ENCODE data around the gene WNK2. TPM values are rescaled to one million over a fixed set of nuclear protein-coding genes. Genes with fewer than 3 reads are reported as not detected.
A peak's percentile ranks its signal among the peaks of the same experiment; 100 is the strongest.

WNK2 gene
- total RNA-seq, 4 donors from 2014 or later: 155 to 577 (median 259) TPM

DNA sequence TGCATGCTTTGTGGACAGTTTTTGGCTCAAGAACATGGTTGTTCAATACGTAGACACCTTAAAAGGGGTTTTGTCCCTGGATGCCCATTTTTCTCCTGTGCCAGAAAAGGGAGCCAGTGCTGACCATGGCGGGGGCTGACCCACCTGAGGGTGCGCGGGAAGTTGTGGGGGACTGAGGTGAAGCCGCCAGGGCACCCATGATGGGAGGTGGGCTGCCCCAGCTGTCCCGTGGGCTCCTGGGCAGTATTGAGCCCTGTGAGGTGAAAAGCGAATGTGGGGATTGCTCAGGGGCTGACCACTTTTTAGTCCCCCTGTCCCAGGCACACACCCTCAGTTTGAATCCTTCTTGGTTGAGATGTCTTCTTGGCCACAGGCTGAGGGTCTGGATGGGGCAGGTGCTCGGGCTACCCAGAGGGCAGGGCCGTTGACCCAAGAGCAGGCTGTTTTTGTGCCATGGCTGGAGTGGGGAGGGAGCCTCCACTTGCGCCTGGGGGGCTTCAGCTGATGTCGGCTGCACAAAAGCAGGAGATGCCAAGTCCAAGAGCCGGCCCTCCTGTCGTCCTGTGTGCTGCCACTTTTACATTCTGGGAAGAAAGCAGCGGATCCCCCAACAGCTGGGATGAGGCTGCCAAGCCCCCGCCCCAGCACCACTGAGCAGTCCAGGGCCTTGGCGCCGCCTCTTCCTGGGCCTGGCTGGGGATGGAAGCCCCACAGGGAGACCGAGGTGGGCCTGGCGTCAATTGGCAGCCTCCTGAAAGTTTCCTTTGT, 120.1 kb downstream of the WNK2 start:
- Histone ChIP-seq H3K4me1 (peaks cover 0 to 35% (median 2%) of the 10 kb centered on the region in 4 donors), H3K27ac (no peak overlapping the region), H3K27me3 (no peaks in the 10 kb centered on the region), H3K9me3 (no peaks in the 10 kb centered on the region), H3K36me3 (peaks cover 0 to 14% (median 0%) of the 10 kb centered on the region in 3 donors), H3K4me3 (no peak overlapping the region)
- DNase-seq: peak in 2 of 3 donors; percentile 7 to 23
- TF ChIP-seq, protein P1, sequence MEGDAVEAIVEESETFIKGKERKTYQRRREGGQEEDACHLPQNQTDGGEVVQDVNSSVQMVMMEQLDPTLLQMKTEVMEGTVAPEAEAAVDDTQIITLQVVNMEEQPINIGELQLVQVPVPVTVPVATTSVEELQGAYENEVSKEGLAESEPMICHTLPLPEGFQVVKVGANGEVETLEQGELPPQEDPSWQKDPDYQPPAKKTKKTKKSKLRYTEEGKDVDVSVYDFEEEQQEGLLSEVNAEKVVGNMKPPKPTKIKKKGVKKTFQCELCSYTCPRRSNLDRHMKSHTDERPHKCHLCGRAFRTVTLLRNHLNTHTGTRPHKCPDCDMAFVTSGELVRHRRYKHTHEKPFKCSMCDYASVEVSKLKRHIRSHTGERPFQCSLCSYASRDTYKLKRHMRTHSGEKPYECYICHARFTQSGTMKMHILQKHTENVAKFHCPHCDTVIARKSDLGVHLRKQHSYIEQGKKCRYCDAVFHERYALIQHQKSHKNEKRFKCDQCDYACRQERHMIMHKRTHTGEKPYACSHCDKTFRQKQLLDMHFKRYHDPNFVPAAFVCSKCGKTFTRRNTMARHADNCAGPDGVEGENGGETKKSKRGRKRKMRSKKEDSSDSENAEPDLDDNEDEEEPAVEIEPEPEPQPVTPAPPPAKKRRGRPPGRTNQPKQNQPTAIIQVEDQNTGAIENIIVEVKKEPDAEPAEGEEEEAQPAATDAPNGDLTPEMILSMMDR (IDR thresholded peaks at IDR 0.05): no peak
- TF ChIP-seq POLR2A (IDR thresholded peaks at IDR 0.05): no peak

- Histone ChIP-seq H3K36me3 (peaks cover 0 to 16% (median 0%) of the 10 kb centered on the region in 3 donors), H3K4me3 (no peak overlapping the region), H3K4me1 (peaks cover 0 to 27% (median 0%) of the 10 kb centered on the region in 4 donors), H3K27me3 (no peaks in the 10 kb centered on the region), H3K27ac (no peak overlapping the region), H3K9me3 (no peaks in the 10 kb centered on the region)
- DNase-seq: peak; percentile 16 to 68 (median 57)
- TF ChIP-seq POLR2A (IDR thresholded peaks at IDR 0.05): no peak
- TF ChIP-seq, protein P1 (IDR thresholded peaks at IDR 0.05): peak in 4 of 6 experiments; percentile 32 to 57 (median 50)
Measured at GRCh38 chr9:93304574-93305496, 120.9 kb downstream of the WNK2 start.

- no peak overlapping the region for H3K27ac ChIP-seq
- peaks cover 0 to 20% (median 0%) of the 10 kb centered on the region in 4 donors for H3K4me1 ChIP-seq
- TF ChIP-seq, protein P1 (IDR thresholded peaks at IDR 0.05): no peak
- TF ChIP-seq POLR2A (IDR thresholded peaks at IDR 0.05): no peak
- H3K27me3 ChIP-seq: no peaks in the 10 kb centered on the region
- peaks cover 0 to 23% (median 0%) of the 10 kb centered on the region in 3 donors for H3K36me3 ChIP-seq
- H3K9me3 ChIP-seq: no peaks in the 10 kb centered on the region
- peak; percentile 11 to 46 (median 40) for DNase-seq
- H3K4me3 ChIP-seq: no peak overlapping the region
Measured at GRCh38 chr9:93305497-93306020, 121.6 kb downstream of the WNK2 start.

DNA sequence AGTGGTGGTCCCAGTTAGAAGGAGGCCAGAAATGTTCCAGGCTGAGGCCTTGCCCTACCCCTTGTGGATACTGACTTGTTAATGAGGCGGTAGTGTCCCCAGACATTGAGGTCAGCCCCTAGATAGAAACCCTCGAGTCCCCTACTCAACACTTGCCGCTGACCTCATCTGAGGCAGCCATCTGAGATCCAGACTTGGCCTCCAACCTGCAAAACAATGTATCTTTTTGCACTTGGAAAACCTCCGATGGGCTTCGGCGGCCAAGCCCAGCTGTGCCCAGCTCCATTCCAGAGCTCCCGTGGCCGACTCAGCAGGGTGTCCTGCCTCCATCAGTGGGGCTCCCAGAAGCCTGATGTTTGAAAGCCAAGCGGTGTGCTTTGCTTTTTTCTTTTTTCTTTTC, 122.1 kb downstream of the WNK2 start:
- DNase-seq: peak in 2 of 3 donors; percentile 3 to 29
- Histone ChIP-seq H3K27ac (no peak overlapping the region), H3K4me3 (no peak overlapping the region), H3K27me3 (no peaks in the 10 kb centered on the region), H3K9me3 (no peaks in the 10 kb centered on the region), H3K4me1 (peaks cover 0 to 15% (median 0%) of the 10 kb centered on the region in 4 donors), H3K36me3 (peaks cover 0 to 25% (median 0%) of the 10 kb centered on the region in 3 donors)
- no peak for TF ChIP-seq POLR2A (IDR thresholded peaks at IDR 0.05)
- TF ChIP-seq, protein P1 (IDR thresholded peaks at IDR 0.05): no peak

DNA sequence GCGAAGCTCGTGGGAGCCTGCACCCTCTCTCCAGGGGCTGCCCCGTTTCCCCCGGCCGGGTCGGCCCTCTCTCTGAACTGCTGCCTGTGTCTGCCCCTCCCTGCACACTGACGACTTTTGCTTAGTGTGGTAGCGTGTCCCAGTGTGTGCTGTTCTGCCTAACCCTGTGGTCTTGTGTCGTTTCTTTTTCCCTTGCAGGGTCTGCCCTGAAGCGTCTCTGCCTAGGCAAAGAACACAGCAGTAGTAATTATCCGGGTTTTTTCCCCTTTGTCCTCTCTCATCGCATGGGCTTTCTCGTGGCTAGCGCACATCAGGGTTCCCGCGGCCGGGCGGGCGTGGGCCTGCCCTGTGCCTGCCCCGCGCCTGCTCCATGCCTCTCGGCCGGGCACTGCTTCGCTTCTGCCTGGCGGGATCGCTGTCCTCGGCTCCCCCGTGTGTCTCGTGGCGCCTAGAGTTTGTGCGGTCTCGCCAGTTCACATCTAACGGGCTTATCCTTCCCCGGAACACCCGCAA, 122.7 kb downstream of the WNK2 start:
- DNase-seq: peak in 1 of 3 donors; percentile 19
- peaks cover 0 to 25% (median 0%) of the 10 kb centered on the region in 3 donors for H3K36me3 ChIP-seq
- TF ChIP-seq, protein P1 (IDR thresholded peaks at IDR 0.05): no peak
- TF ChIP-seq POLR2A (IDR thresholded peaks at IDR 0.05): no peak
- H3K27ac ChIP-seq: no peak overlapping the region
- no peaks in the 10 kb centered on the region for H3K9me3 ChIP-seq
- H3K4me1 ChIP-seq: peaks cover 0 to 10% (median 0%) of the 10 kb centered on the region in 4 donors
- H3K27me3 ChIP-seq: no peaks in the 10 kb centered on the region
- H3K4me3 ChIP-seq: no peak overlapping the region
